Lung (tissue), 12 donors: ENCODE data around the gene SCCPDH. TPM values are rescaled to one million over a fixed set of nuclear protein-coding genes. Genes with fewer than 3 reads are reported as not detected.
"Not testable (repeated sequence)": the region's sequence is repeated elsewhere in the genome, so short reads cannot be mapped to it uniquely, and the experiment has no call there.

Source experiments
- ATAC-seq: fragments of 200-7000 bp; cut with Tn5 transposase; one replicate; pipeline ENCODE4 v1.9.1; 2020; ENCODE audit warnings: moderate number of reproducible peaks; ENCODE audit not compliant: insufficient read depth, low FRiP score
- DNase-seq, 3 donors: peaks; one replicate each; pipeline ENCODE4 v3.0.0-alpha.2; 2013 to 2017
- H3K27ac ChIP-seq, 2 donors: one replicate each; pipeline ENCODE4 v1.5.1; 2013; ENCODE audit warnings: mild to moderate bottlenecking in 2 of 2, moderate library complexity in 2 of 2, control low read depth in 1 of 2, inconsistent platforms in 1 of 2, low read depth in 1 of 2, low read length in 1 of 2
- H3K27me3 ChIP-seq, 3 donors: one replicate each; pipeline ENCODE4 v1.5.1; 2013; ENCODE audit warnings: low read length in 2 of 3; ENCODE audit not compliant: control insufficient read depth in 3 of 3, insufficient read depth in 3 of 3
- H3K36me3 ChIP-seq, 4 donors: one replicate each; pipeline ENCODE4 v1.5.1; 2013; ENCODE audit warnings: low read length in 4 of 4, mild to moderate bottlenecking in 1 of 4, moderate library complexity in 1 of 4; ENCODE audit not compliant: control insufficient read depth in 4 of 4, insufficient read depth in 4 of 4
- H3K4me1 ChIP-seq, 5 donors: one replicate each; pipeline ENCODE4 v1.5.1; 2013; ENCODE audit warnings: low read length in 5 of 5, mild to moderate bottlenecking in 2 of 5, moderate library complexity in 1 of 5; ENCODE audit not compliant: control insufficient read depth in 5 of 5, insufficient read depth in 5 of 5
- H3K4me3 ChIP-seq: one replicate; pipeline ENCODE4 v1.5.1; 2013; ENCODE audit warnings: mild to moderate bottlenecking, control low read depth, moderate library complexity
- H3K9ac ChIP-seq, 2 donors: one replicate each; pipeline ENCODE4 v1.5.1; 2013; ENCODE audit warnings: low read length in 2 of 2, control low read depth in 1 of 2; ENCODE audit not compliant: insufficient read depth in 1 of 2
- H3K9me3 ChIP-seq, 4 donors: one replicate each; pipeline ENCODE4 v1.5.1; 2013; ENCODE audit warnings: low read length in 3 of 4, mild to moderate bottlenecking in 1 of 4, moderate library complexity in 1 of 4; ENCODE audit not compliant: control insufficient read depth in 4 of 4, insufficient read depth in 3 of 4
- WGBS, 2 donors: extraction: QIAGEN DNeasy Blood & Tissue Kit; methylation state at CpG; one replicate each; pipeline ENCODE4 v1.1.7; 2013; 5-methylcytosine and 5-hydroxymethylcytosine counted together
- polyA plus RNA-seq, 2 donors: library from polyadenylated mRNA; stranded (reverse); fragments of 200-250 nt; gene quantifications; one replicate each; pipeline ENCODE4 v1.2.1, GENCODE V29; 2013
- total RNA-seq, 2 donors: library from RNA; depleted of rRNA in 1 of 2; stranded (reverse); fragments of >200 nt in 1 of 2; gene quantifications; one replicate each; pipeline ENCODE4 v1.2.1, GENCODE V29; 2014 to 2021
- TF ChIP-seq, protein P1 (sequence below): IDR thresholded peaks from 2 replicates; pipeline ENCODE4 v1.5.1; 2012; ENCODE audit warnings: mild to moderate bottlenecking; ENCODE audit errors: control extremely low read depth, extremely low read depth
- donor health status: control.
- donor health status: control.
- donor health status: Bipolar disorder and iron deficiency.
- donor health status: healthy.
- donor health status: DM: yes; HTN: yes; CAD: no.

The SCCPDH gene
- total and polyA plus RNA-seq, 4 donors = 14.2 to 34.0 (median 24.8) TPM

DNA sequence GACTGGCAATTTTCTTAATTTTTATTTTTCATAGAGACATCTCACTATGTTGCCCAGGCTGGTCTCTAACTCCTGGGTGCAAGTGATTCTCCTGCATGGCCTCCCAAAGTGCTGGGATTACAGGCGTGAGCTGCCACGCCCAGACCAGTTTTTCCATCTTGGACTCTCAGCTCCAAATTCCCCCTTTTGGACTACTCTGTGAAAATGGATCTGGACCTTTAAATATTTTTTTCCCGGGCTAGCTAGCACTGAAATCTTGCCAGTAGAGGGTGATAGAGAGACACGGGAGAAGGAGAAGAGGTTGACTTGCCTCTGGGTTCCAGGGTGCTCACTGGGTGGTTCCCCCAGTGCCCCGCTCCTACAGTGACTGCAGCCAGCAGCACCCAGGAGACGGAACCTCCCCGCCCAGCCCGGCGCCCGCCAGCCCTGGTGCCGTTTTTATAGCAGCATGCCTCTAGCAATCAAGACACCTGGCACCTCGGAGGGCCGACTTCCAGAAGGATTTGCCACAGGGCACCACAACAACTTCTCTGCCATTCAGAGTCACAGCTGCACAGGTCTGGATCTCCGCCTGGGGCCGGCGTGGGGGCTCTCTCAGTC, 34.7 kb upstream of the SCCPDH start:
- WGBS, 2 donors = 13 to 15% methylated on average over 16 of the region's 16 CpGs
- Histone ChIP-seq H3K4me1 (peaks cover 0 to 2% (median 0%) of the 10 kb centered on the region in 5 donors), H3K4me3 (no peak overlapping the region), H3K36me3 (no peaks in the 10 kb centered on the region), H3K27ac (no peak overlapping the region), H3K9me3 (peaks cover 0 to 3% (median 0%) of the 10 kb centered on the region in 4 donors), H3K9ac (no peak overlapping the region), H3K27me3 (no peaks in the 10 kb centered on the region)
- DNase-seq (peak; percentile 41 to 70 (median 69)), ATAC-seq (peak; percentile 89)
- TF ChIP-seq, protein P1, sequence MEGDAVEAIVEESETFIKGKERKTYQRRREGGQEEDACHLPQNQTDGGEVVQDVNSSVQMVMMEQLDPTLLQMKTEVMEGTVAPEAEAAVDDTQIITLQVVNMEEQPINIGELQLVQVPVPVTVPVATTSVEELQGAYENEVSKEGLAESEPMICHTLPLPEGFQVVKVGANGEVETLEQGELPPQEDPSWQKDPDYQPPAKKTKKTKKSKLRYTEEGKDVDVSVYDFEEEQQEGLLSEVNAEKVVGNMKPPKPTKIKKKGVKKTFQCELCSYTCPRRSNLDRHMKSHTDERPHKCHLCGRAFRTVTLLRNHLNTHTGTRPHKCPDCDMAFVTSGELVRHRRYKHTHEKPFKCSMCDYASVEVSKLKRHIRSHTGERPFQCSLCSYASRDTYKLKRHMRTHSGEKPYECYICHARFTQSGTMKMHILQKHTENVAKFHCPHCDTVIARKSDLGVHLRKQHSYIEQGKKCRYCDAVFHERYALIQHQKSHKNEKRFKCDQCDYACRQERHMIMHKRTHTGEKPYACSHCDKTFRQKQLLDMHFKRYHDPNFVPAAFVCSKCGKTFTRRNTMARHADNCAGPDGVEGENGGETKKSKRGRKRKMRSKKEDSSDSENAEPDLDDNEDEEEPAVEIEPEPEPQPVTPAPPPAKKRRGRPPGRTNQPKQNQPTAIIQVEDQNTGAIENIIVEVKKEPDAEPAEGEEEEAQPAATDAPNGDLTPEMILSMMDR = peak; percentile 62

DNA sequence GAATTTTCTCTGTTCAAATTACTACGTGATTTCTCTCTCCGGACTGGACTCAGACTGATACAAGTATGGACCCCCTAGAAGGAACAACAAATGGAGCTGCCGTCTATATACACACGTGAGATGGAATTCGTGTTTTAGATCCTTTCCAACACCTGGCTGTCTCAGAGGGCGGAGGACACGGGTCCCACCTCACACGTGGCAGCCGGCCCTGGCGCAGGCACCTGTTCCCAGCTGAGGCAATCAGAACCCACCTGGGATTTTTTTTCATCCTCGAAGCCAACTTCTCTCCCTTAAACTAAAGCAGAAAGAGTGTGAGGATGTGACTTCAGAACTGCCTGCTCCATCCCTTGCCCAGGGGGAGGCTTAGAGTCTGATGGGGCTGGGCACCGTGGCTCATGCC, 34.1 kb upstream of the SCCPDH start:
- WGBS, 2 donors = 76 to 85% methylated on average over 12 of the region's 12 CpGs
- no peak overlapping the region for H3K4me3 ChIP-seq
- ATAC-seq (no peak), DNase-seq (no peak)
- no peak overlapping the region for H3K27ac ChIP-seq
- no peaks in the 10 kb centered on the region for H3K36me3 ChIP-seq
- peaks cover 0 to 2% (median 0%) of the 10 kb centered on the region in 5 donors for H3K4me1 ChIP-seq
- H3K9me3 ChIP-seq = peaks cover 0 to 5% (median 0%) of the 10 kb centered on the region in 4 donors
- no peaks in the 10 kb centered on the region for H3K27me3 ChIP-seq
- TF ChIP-seq, protein P1 = no peak
- H3K9ac ChIP-seq = no peak overlapping the region

DNA sequence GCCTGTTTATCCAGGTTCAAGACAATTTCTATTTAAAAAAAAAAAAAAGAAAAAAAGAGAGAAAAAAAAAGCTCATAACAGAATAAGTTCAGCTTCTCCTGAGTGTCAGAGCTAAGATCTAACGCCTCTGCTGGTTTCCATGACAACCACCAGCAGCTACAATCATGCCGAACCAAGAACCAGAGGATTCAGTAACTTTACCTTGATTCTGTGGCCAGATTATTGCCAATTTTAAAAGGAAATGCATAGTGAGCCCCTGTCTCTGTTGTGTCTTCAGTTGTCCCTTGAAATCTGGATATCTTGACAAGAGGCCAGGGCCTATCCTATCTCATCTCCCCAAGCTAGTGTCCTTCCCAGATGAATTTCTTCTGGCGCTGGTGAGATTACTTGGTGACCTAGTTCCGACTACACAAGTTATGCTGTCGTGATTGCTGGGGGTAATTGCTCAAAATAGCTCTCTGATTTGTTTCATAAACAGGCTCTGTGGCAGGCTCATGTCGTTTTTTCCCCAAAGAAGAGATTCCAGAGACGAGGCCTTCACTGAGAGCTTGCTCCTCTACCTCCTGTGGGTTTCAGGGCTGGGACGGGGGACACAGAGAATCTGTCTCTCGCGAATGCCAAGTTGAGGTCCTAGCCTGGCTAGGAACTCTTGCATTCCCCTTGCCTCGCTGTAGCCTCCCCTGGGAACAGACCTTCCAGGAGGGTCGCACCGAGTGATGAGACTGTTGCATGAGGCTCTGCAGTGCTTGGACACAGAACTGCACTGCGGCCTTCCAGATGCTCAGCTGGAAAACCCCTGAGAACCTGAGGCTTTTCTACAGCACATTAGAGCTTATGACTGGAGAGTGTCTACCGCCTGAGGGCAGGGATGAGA, 32.4 kb upstream of the SCCPDH start:
- TF ChIP-seq, protein P1 = no peak
- Histone ChIP-seq H3K4me1 (peaks cover 0 to 4% (median 0%) of the 10 kb centered on the region in 5 donors), H3K27ac (no peak overlapping the region), H3K9me3 (peaks cover 0 to 5% (median 0%) of the 10 kb centered on the region in 4 donors), H3K4me3 (no peak overlapping the region), H3K9ac (peak overlapping the region in 1 of 2 donors; percentile 7), H3K27me3 (no peaks in the 10 kb centered on the region), H3K36me3 (no peaks in the 10 kb centered on the region)
- DNase-seq = peak in 2 of 3 donors; percentile 43 to 48
- no peak for ATAC-seq
- 76 to 82% methylated on average over 15 of the region's 15 CpGs for whole genome bisulfite sequencing, 2 donors

DNA sequence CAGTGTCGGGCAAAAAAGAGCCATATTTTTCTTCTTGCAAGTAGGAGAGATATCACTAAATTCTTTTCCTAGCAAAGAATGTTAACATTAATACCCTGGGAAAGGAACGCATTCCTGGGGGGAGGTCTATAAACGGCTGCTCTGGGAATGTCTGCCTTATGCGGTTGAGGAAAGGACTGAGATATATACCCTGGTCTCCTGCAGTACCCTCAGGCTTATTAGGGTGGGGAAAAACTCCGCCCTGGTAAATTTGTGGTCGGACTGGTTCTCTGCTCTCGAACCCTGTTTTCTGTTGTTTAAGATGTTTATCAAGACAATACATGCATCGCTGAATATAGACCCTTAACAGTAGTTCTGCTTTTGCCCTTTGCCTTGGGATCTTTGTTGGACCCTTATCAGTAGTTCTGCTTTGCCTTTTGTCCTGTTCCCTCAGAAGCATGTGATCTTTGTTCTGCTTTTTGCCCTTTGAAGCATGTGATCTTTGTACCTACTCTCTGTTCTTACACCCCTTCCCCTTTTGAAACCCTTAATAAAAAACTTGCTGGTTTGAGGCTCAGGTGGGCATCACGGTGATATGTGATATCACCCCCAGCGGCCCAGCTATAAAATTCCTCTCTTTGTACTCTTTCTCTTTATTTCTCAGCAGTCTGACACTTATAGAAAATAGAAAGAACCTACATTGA, 29.9 kb upstream of the SCCPDH start:
- not testable (repeated sequence) for DNase-seq, H3K9ac ChIP-seq, H3K27me3 ChIP-seq, H3K4me3 ChIP-seq, H3K36me3 ChIP-seq, H3K4me1 ChIP-seq, ATAC-seq, H3K9me3 ChIP-seq, H3K27ac ChIP-seq
- 79 to 86% methylated on average over 10 of the region's 10 CpGs for WGBS, 2 donors
